Thyroid gland (tissue), 4 donors: ENCODE data around the gene ERBB2.

Source experiments
- CTCF ChIP-seq, 6 experiments: fragments of 200-600 bp in 3 of 6; fragments of 450-650 bp in 3 of 6; sonication (generic) in 3 of 6; IDR thresholded peaks; one replicate each; pipeline ENCODE4 v1.5.1; 2016 to 2019; ENCODE audit warnings: antibody characterized with exemption in 6 of 6, mild to moderate bottlenecking in 2 of 6, inconsistent platforms in 1 of 6, moderate library complexity in 1 of 6
- POLR2A ChIP-seq, 2 donors: fragments of 450-650 bp; IDR thresholded peaks; one replicate each; pipeline ENCODE4 v1.6.1; 2017; ENCODE audit warnings: antibody characterized with exemption in 2 of 2, mild to moderate bottlenecking in 2 of 2, moderate library complexity in 1 of 2

- TF ChIP-seq POLR2A (IDR thresholded peaks at IDR 0.05) (peak in 1 of 2 donors; percentile 82), CTCF (IDR thresholded peaks at IDR 0.05) (peak; percentile 73 to 100 (median 99))
These were observed 54.5 kb downstream of the ERBB2 start for GRCh38 chr17:39754161-39754957.
